Spleen (tissue), 7 donors: Measurements from ENCODE around the gene C2CD2.

Source experiments
- POLR2A ChIP-seq, 3 donors: fragments of 450-650 bp; IDR thresholded peaks; one replicate each; pipeline ENCODE4 v1.5.1; 2017; ENCODE audit warnings: antibody characterized with exemption in 3 of 3, mild to moderate bottlenecking in 1 of 3
- POLR2AphosphoS5 ChIP-seq, 3 donors: sonication (generic); formaldehyde crosslinking; IDR thresholded peaks; one replicate each; pipeline ENCODE4 v1.5.1; 2017; ENCODE audit warnings: antibody characterized with exemption in 3 of 3
- TF ChIP-seq, protein P1 (sequence below), 11 experiments: fragments of 200-600 bp in 7 of 11; fragments of 450-650 bp in 4 of 11; sonication (generic) in 4 of 11; IDR thresholded peaks in 8 of 11; conservative IDR thresholded peaks in 3 of 11; 1 replicate in 7 of 11; 2 replicates in 4 of 11; pipeline versions ENCODE4 v1.4.0 to v1.8.0; 2016 to 2021; ENCODE audit warnings: antibody characterized with exemption in 11 of 11, inconsistent platforms in 4 of 11, mild to moderate bottlenecking in 1 of 11
- donor health status: DM: no; HTN: no; CAD: no; lungs with moderate emphysema.
- donor health status: DM: no; HTN: no; CAD: no.
- donor health status: DM: no; HTN: no; CAD: no.

DNA sequence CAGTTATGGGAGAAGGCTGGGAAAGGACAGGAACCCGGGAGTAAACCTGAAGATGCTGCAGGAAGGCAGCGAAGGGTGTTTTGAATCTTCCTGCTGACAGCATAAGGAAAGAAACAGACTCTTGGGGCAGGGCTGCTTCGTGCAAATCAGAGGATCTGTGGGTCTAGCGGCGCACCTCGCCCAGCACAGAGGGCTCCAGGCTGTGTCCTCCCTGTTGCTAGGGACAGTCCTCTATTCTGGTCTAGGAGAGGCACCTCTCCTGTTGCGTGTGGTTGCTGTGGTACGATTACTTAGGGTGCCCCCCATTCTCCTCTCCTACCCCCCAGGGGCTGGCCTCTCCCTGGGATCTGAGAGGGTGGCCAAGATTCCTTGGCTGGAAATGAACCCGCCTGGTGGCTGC is 11.4 kb downstream of the C2CD2 start:
- TF ChIP-seq POLR2A (IDR thresholded peaks at IDR 0.05) (no peak), POLR2AphosphoS5 (IDR thresholded peaks at IDR 0.05) (no peak)
- TF ChIP-seq, protein P1, sequence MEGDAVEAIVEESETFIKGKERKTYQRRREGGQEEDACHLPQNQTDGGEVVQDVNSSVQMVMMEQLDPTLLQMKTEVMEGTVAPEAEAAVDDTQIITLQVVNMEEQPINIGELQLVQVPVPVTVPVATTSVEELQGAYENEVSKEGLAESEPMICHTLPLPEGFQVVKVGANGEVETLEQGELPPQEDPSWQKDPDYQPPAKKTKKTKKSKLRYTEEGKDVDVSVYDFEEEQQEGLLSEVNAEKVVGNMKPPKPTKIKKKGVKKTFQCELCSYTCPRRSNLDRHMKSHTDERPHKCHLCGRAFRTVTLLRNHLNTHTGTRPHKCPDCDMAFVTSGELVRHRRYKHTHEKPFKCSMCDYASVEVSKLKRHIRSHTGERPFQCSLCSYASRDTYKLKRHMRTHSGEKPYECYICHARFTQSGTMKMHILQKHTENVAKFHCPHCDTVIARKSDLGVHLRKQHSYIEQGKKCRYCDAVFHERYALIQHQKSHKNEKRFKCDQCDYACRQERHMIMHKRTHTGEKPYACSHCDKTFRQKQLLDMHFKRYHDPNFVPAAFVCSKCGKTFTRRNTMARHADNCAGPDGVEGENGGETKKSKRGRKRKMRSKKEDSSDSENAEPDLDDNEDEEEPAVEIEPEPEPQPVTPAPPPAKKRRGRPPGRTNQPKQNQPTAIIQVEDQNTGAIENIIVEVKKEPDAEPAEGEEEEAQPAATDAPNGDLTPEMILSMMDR (IDR thresholded peaks at IDR 0.05 in 8 of 11, conservative IDR thresholded peaks at IDR 0.05 in 3 of 11), result no peak
